HG03159 (cell line): ENCODE measurements around the gene SPTA1.
"Not testable (repeated sequence)": the region's sequence is repeated elsewhere in the genome, so short reads cannot be mapped to it uniquely, and the experiment has no call there.

Experiments used
- ATAC-seq: cut with Tn5 transposase; IDR thresholded peaks from one replicate; pipeline ENCODE4 v1.9.1; 2021; ENCODE audit warnings: mild to moderate bottlenecking, moderate library complexity; ENCODE audit not compliant: unreplicated experiment

The SPTA1 gene

GRCh38 chr1:158686111-158687009 is at the start of gene SPTA1:
Gene SPTA1, minus strand, starts transcription at chr1:158686715. Its CDS starts 198 bp downstream, at chr1:158686517.
- ATAC-seq = no peak

GRCh38 chr1:158735848-158736247 is 49.3 kb upstream of the SPTA1 start:
- ATAC-seq = no peak

- ATAC-seq = no peak
These were observed 46.0 kb upstream of the SPTA1 start for GRCh38 chr1:158732524-158732923.

- no peak for ATAC-seq
These were observed 45.2 kb upstream of the SPTA1 start for GRCh38 chr1:158731707-158732106.

GRCh38 chr1:158730453-158730852 is 43.9 kb upstream of the SPTA1 start:
- ATAC-seq = no peak

GRCh38 chr1:158728510-158729225 is 42.2 kb upstream of the SPTA1 start:
- ATAC-seq = no peak

- no peak for ATAC-seq
These were observed 37.9 kb upstream of the SPTA1 start for GRCh38 chr1:158724442-158724841.

- no peak for ATAC-seq
These were observed 34.1 kb upstream of the SPTA1 start, which contains the start of gene OR6K3 for GRCh38 chr1:158720620-158721019. Gene OR6K3, minus strand, starts transcription at chr1:158720720. Its CDS starts 2,605 bp downstream, at chr1:158718115.

- ATAC-seq = no peak
These were observed 33.1 kb upstream of the SPTA1 start for GRCh38 chr1:158719664-158720063.

GRCh38 chr1:158717344-158717743 is 30.8 kb upstream of the SPTA1 start:
- no peak for ATAC-seq

- no peak for ATAC-seq
These were observed 29.8 kb upstream of the SPTA1 start for GRCh38 chr1:158716335-158716734.

GRCh38 chr1:158714754-158715153 is 28.2 kb upstream of the SPTA1 start:
- no peak for ATAC-seq

GRCh38 chr1:158711098-158711497 is 24.6 kb upstream of the SPTA1 start:
- ATAC-seq = no peak

GRCh38 chr1:158706096-158706495 is 19.6 kb upstream of the SPTA1 start:
- ATAC-seq = no peak

GRCh38 chr1:158700552-158700951 is 14.0 kb upstream of the SPTA1 start, which contains the start of gene OR6K2:
Gene OR6K2, minus strand, starts transcription at chr1:158700652. Its CDS starts 0 bp downstream, at chr1:158700652.
- ATAC-seq = no peak

- ATAC-seq = no peak
These were observed 8.1 kb upstream of the SPTA1 start for GRCh38 chr1:158694596-158694995.

- ATAC-seq = no peak
These were observed 5.8 kb upstream of the SPTA1 start for GRCh38 chr1:158692356-158692755.

- no peak for ATAC-seq
These were observed 5.4 kb upstream of the SPTA1 start for GRCh38 chr1:158691907-158692306.

- ATAC-seq = not testable (repeated sequence)
These were observed 4.6 kb upstream of the SPTA1 start for GRCh38 chr1:158691149-158691548.

- ATAC-seq = no peak
These were observed 3.4 kb upstream of the SPTA1 start for GRCh38 chr1:158689875-158690274.

- ATAC-seq = no peak
These were observed 2.6 kb upstream of the SPTA1 start for GRCh38 chr1:158689110-158689509.

GRCh38 chr1:158688343-158688742 is 1.8 kb upstream of the SPTA1 start:
- ATAC-seq = not testable (repeated sequence)
